ENCODE data around the gene GARRE1.

DNA sequence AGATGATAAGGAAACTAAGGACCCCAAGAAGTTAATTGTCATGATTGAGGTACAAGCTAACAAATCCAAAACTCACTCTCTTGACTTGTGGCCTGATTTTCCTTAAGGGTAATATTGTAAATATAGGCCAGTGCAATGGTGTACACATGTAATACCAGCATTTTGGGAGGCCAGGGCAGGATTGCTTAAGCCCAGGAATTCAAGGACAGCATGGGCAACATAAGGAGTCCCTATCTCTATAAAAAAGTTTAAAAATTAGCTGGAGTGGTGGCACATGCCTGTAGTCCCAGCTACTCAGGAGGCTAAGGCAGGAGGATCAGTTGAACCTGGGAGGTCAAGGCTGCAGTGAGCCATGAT is 28.7 kb upstream of the GARRE1 start:
- TF ChIP-seq POLR2AphosphoS5 (IDR thresholded peaks at IDR 0.05; ENCODE audit: low read depth, low read length) (no peak), TAF1 (IDR thresholded peaks at IDR 0.05; ENCODE audit: borderline replicate concordance, insufficient read depth, low read length) (no peak), SIN3A (IDR thresholded peaks at IDR 0.05; ENCODE audit: borderline replicate concordance, insufficient read depth, low read length) (no peak)
- TF ChIP-seq, protein P1, sequence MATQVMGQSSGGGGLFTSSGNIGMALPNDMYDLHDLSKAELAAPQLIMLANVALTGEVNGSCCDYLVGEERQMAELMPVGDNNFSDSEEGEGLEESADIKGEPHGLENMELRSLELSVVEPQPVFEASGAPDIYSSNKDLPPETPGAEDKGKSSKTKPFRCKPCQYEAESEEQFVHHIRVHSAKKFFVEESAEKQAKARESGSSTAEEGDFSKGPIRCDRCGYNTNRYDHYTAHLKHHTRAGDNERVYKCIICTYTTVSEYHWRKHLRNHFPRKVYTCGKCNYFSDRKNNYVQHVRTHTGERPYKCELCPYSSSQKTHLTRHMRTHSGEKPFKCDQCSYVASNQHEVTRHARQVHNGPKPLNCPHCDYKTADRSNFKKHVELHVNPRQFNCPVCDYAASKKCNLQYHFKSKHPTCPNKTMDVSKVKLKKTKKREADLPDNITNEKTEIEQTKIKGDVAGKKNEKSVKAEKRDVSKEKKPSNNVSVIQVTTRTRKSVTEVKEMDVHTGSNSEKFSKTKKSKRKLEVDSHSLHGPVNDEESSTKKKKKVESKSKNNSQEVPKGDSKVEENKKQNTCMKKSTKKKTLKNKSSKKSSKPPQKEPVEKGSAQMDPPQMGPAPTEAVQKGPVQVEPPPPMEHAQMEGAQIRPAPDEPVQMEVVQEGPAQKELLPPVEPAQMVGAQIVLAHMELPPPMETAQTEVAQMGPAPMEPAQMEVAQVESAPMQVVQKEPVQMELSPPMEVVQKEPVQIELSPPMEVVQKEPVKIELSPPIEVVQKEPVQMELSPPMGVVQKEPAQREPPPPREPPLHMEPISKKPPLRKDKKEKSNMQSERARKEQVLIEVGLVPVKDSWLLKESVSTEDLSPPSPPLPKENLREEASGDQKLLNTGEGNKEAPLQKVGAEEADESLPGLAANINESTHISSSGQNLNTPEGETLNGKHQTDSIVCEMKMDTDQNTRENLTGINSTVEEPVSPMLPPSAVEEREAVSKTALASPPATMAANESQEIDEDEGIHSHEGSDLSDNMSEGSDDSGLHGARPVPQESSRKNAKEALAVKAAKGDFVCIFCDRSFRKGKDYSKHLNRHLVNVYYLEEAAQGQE (IDR thresholded peaks at IDR 0.05; ENCODE audit: insufficient read depth in 1 of 2, low read depth in 2 of 2, low read length in 2 of 2) = no peak

All from PFSK-1 (cell line).